ENCODE results near the gene TMEM74B.
"Not testable (repeated sequence)": the region's sequence is repeated elsewhere in the genome, so short reads cannot be mapped to it uniquely, and the experiment has no call there.

TMEM74B gene

DNA sequence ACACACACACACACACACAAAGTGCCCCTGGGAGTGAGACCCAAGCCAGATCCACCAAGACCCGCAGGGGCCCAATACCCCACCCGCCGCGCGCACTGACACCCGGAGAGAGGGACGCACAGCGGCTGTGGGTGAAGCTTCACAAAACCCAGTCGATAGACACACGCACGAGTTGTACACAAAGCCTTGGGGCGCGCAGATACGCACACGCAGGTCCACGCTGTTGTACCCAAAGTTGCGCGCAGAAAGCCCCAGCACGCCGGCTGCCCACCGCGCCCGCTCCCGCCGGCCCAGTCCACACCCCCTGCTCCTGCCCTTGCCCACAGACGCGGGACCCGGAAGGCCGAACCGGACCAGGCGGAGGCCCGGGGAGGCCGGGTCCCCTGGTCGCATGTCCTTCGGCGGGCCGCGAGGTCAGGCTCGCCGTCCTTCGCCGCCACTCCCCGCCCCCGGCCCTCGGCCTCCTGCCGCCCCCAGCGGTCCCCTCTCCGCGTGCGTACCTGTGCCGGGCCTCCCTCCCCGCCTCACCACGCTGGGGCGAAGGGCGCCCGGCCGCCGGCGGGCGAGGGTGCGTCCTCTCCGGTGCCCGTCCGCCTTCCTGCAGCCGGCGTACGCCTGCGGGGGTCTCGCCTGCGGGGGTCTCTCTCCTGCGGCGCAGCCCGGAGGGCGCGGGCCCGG, at the start of gene TMEM74B:
TMEM74B (minus strand) TSS at position 344 of the 678 bp plus-strand sequence. CDS start 1,180 bp downstream, outside the sequence.
- peak; percentile 44 for DNase-seq

DNA sequence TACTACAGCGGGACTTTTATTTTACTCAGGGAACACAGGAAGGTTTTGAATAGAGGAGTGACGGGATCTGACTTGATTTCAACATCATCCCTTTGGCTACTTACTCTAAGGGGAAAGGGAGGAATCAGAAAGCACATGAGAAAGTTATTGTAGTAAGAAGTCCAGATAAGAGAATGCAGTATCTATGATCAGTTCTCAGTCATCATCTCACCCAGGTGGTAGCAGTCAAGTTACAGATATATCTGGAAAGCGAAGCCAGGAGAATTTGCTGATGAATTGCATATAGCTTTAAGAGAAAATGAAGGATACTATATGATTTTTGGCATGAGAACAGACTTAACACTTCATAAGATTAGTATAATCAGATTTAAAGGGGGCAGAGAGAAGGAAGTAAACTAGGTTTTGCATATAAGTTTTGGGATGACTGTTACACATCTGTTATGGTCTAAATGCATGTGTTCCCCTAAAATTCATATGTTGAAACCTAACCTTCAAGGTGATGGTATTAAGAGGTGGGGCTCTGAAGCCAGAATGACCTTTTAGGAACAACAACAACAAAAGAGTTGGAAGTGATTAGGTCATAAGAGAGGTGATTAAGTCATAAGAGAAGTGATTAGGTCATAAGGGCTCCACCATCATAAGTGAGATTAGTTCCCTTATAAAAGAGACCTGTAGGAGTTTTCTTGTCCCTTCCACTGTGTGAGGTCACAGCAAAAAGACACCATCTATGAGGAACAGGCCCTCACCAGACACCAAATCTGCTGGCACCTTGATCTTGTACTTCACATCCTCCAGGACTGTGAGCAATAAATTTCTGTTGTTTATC, 47.7 kb upstream of the TMEM74B start:
- no peak for DNase-seq

DNA sequence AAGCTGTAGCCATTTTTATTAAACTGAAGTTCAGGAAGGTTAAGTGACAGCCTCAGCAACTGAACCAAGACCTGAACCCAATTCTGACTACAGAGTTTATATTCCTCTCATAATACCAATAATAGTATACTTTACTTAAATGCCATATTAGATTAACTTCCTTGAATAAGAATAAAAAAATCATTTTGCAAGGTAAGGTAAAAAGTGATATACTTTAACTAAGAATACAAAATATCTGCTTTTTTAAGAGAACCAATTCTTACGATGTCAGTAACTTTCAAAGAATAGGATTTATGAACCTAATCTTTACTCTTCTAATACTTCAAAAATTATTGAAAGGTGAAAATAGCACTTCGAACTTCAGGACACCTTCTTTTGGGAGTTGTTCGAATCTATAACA, 44.8 kb upstream of the TMEM74B start:
- DNase-seq = no peak

DNA sequence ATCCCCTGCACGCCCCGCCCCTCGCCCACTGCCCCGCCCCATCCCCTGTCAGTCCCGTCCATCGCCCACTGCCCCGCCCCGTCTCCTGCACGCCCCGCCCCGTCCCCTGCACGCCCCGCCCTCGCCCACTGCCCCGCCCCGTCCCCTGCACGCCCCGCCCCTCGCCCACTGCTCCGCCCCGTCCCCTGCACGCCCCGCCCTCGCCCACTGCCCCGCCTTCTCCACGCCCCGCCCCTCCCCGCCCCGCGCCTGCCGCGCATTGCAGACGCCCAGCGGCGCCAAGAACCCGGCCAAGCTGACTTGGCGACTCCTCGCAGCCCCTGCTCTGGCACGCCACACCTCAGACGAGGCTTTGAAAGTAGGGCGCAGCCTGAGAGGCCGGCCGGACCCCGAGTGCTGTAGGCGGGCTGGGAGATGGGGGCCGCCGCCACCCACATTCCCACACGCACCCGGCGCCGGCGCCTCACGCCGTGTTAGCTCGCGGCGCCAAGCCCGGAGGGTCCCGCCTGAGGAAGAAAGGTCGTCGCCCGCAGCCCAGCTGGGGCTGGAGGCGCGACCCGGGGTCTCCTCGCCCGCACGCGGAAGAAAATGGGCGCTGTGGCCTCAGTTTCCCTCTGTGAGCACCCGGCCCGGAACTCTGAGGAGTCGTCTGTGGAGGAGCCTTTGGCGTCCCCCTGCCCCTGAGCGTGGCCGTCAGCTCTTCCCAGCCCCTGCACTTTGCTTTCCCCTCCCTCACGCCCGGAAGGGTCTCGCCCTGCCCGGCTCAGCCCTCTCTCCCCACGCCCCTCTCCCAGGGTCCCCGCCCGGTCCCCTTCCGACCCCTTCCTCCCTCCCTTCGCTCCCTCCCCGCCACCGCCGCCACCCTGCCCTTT, 41.2 kb upstream of the TMEM74B start, which contains the start of gene RAD21L1:
RAD21L1 (plus strand) TSS at position 262 of the 872 bp plus-strand sequence. CDS start 2,410 bp downstream, outside the sequence.
- peak; percentile 85 for DNase-seq

DNA sequence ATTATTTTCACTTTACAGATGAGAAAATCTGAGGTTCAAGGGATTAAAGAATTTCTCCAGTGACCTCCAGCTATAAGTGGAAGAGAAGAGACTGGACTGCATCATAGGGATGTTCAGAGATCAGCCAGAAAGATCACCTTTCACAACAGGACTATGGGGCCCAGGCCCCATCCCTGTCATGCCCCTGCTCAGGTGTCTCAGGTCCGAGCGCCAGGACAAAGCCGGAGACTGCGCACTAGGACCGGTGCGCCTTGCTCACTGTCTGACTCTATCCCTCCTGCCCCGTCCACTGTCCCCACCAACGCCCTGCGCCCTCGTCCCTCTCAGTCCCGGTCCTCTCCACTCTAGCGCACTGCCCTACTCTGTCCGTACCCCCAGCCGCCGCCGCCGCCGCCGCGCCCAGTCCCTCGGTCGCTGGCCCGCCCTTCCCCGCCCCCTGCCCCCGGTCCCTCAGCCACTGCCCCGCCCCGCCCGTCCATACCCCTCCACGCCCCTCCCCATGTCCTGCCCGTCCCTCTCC, 40.5 kb upstream of the TMEM74B start:
- peak; percentile 92 for DNase-seq

DNA sequence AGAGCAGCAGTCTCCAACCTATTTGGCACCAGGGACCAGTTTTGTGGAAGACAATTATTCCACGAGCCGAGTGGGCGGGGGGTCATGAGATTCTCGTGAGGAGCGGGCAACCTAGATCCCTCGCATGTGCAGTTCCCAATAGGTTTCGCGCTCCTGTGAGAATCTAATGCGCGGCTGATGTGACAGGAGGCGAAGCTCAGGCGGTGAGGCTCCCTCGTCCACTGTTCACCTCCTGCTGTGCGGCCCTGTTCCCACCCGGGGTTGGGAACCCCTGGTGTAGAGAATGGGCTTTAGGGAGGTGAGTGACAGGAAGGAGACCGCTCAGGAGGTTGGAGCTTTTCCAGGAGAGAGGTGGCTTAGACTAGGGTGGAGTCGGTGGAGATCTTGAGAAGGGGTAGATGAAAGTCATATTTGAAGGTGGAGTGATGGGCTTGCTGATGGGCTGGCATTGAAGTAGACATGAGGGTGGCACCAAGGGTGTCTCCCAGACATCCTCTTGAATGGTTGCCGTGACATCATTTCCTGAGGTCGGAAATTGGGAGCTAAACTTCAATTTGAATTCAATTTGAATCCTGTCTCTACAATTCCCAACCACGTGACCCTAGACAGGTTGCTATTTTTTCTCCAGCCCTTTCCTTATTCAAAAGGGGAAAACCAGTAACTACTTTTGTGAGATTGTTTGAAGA, 39.6 kb upstream of the TMEM74B start:
- DNase-seq = no peak

DNA sequence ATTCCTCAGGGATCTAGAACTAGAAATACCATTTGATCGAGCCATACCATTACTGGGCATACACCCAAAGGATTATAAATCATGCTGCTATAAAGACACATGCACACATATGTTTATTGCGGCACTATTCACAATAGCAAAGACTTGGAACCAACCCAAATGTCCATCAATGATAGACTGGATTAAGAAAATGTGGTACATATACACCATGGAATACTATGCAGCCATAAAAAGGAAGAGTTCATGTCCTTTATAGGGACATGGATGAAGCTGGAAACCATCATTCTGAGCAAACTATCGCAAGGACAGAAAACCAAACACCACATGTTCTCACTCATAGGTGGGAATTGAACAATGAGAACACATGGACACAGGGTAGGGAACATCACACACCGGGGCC, 38.0 kb upstream of the TMEM74B start:
- DNase-seq = not testable (repeated sequence)

DNA sequence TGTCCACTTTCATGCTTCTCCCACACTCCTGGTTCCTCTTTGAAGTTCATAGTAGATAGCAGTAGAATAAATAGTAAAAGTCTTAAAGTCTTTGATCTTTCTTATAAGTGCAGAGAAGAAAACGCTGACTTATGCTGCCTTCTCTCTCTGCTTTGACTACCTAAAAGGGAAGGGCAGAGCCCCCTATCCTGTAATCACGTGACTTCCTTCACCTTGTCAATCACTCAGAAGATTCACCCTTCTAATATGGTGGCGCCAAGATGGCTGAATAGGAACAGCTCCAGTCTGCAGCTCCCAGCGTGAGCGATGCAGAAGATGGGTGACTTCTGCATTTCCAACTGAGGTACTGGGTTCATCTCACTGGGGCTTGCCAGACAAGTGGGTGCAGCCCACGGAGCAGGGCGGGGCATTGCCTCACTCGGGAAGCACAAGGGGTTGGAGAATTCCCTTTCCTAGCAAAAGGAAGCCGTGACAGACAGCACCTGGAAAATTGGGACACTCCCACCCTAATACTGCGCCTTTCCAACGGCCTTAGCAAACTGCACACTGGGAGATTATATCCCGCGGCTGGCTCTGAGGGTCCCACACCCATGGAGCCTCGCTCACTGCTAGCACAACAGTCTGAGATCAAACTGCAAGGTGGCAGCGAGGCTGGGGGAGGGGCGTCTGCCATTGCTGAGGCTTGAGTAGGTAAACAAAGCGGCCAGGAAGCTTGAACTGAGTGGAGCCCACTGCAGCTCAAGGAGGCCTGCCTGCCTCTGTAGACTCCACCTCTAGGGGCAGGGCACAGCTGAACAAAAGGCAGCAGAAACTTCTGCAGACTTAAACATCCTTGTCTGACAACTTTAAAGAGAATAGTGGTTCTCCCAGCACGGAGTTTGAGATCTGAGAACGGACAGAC, 32.0 kb upstream of the TMEM74B start:
- DNase-seq = not testable (repeated sequence)

DNA sequence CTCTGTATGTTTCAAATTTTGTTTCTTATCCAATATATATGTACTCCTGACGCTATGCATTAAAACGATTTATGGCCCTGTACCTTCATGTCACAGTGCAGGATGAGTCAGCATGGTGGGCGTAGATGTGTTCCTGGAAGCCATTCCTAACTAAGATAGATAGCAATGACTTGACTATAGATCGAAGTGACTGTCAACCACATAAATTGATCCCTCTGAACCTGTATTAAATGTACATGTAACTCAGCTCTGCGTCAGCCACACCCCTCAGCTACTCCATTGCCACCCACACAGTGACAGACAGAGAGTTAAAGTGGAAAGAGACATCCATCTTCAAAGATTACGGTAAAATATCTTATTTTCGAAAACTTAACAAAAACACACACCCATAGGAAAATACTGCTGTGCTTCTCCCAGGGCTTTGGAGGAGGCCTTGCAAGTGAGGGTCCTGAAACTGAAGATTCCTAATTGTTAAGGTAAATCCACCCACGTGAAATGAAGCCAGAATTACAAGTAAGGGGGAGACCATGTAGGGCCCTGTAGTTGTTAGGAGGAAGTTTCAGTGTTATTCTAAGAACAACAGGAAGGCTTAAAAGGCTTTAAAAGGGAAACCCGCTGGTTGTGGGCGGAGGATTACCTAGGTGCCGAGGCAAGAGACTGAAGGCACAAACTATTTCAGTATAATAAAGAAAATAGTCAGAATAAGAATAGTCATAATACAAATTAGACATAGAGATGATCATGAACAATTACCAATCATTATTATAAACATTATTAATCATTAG, 30.8 kb upstream of the TMEM74B start:
- DNase-seq = no peak

DNA sequence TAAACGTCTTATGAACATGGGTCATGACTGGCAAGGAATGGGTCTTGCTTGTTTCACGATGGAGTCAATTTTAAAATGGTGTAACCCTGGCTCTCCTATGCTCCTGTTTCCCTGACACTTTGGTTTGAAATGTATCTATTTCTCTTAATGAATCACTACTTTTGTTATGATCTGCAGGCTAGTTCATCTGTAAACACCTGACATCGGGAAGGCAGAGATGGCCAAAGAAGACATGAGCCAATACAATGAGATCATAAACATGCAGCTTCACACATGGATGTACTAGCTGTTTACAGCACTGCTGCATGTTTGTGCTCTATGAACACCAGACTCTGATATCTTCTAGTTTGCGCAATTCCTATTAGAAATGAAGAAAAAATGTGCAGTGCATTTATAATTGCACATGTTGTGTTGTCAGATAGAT, 30.1 kb upstream of the TMEM74B start:
- DNase-seq = no peak

DNA sequence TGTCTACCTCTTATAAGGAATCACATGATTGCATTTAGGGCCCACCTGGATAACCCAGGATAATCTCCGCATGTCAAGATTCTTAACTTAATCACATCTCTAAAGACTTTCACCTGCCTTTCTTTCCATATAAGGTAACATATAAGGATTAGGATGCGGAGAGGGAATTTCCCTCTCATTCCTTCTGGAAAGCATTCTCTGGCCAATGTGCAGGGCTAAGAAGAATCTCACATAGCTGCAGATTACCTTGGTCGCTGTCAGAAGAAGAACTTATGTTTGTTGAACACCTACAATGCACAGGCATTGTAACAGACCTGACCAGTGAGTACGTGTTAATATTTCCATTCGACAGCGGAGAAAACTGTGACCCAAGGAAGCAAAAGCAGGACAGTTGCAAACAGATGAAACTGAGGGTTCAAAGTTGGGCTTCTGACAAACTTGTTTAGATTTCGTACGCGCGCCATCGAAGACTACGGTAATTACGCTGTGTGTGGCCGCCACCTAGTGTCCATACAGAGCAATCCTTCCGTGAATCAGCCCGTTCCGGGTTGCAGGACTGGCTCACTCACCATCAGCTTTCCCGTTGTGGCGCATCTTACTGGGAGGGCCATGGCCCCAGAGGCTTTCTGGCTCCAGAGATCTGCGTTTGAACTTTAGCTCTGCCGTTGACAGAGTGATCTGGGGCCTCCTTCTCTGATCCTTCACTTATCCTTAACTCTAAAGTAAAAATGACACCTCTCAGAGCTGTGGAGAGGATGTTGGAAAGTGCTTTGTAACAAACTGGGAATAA, 28.0 kb upstream of the TMEM74B start:
- peak; percentile 68 for DNase-seq

DNA sequence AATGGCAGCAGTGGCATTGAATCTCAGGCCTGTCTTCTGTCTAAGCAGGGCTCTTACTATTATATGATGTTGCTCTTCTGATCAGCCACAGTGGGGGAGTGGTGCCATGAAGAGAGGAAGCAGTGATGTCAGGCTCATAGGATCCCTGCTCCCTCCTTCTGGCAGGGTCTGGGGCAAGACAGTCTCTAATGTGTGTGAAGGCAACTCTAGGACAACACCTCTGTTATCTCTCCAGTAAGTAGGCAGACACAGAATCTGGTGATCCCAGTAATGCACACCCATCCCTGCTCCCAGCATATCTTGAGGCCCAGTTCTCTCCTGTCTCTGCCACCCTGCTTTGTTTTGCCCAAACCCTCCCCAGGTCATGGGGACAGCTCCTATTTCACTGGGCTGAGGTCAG, 27.2 kb upstream of the TMEM74B start:
- no peak for DNase-seq

DNA sequence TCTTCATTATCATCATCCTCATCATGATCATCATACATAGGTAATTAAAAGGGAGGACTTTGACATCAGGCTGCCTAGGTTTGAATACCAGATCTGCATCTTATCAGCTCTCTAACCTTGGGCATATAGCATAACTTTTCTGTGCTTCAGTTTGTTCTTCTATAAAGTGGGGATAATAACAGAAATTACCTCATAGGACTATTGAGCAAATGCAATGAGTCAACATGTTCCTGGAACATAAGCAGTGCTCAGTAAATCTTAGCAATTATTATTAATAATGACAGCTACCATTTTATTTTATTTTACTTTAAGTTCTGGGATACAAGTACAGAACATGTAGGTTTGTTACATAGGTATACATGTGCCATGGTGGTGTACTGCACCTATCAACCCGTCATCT, 25.7 kb upstream of the TMEM74B start:
- DNase-seq = no peak

DNA sequence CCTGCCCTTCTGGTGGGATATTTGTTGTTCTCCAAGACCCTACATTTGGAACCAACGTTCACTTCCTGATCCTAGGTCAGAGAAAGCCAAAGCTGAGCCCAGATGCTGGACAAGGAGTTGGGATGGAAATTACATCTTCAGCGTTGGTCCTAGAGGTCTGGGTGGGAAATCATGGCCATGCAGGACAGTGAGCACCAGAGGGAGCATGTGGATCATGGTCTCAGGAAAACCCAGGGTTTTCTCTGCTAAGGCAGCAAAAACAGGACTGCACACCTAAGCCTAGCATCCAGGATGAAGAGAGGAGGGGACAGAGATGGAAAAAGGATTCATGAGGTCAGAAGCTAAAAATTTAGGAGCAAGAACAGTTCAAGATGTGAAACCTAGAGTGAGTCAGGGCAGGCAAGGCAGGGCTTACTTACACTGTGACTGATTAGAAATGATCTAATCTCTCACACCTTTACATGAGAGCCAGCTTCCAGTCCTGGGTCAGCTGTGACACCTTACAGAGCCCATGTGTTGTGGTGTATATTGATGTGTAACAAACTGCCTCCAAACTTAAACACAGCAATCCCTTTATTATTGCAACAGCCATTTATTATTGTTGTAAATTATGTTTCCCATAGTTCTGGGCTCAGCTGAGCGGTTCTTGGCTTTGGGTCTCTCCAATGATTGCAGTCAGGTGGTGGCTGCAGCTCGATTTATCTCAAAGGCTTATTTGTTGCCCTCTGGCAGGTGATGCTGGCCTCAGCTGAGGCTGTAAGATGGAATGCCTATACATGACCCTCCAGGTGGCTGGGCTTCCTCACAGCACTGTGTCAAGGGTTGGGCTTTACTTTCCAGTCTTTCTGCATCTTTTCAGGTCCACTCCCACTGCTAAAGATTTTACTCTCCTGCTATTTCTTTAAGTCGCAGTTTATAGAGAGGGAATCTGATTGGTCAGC, 24.9 kb upstream of the TMEM74B start:
- no peak for DNase-seq

DNA sequence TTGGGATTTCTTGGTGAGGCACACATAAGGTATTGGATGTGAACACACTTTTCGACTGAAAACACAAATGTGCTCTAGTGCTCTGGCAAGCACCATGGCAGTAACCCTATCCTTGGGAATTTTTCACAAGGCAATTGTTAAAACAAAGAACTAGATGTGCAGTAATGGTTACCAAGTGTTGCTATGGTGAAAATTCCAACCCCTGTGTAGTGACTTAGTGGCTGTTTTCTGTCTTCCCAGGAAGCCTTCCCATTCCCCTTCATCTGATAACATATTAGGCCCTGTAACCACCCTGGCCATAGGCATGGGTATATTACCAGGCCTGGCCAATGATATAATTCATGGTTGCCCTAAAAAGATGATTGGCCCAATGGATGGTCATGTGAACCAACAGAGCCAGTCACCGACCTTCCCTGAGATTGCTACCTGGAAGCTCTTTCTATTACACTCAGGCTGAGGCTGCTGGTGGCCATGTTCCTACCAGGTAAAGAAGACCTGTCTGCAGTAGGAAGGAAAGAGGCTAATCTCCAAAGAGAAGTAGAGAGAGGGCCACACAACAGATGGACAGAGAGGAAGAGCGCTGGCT, 22.6 kb upstream of the TMEM74B start:
- DNase-seq = no peak

DNA sequence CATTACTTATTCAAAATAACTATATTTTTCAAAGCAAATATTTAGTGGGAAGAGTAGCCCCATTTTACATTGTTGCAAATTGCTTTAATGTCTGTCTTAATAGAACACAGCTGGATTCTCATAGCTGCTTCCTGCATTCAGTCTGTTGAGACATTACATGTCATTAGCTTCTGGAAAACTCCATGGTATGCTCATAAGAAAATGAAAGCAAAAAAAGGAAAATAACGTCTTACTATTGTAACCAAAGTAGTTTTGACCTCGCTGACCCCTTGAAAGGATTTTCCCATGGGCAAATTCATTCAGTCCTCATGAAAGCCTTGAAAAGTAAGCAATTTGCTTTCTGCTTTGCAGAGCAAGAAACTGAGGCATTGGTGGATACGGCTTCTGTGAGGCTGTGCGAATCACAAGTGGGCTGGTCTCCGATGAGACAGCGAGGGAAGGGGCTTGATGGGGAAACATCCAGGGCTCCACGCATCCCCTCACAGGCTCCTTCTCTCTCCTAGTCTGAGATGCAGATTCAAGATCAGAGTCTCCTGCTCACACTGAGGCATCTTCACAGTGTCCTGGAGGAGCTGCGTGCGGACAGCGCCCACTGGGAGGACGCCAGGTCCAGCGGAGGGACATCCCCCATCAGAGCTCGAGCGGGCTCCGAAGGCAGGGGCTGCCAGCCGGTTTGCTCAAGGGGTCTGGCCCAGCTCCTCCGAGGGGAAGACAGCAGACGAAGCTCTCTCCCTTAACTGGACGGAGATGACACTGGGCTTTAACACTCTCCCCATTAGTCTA, 21.8 kb upstream of the TMEM74B start:
- no peak for DNase-seq

DNA sequence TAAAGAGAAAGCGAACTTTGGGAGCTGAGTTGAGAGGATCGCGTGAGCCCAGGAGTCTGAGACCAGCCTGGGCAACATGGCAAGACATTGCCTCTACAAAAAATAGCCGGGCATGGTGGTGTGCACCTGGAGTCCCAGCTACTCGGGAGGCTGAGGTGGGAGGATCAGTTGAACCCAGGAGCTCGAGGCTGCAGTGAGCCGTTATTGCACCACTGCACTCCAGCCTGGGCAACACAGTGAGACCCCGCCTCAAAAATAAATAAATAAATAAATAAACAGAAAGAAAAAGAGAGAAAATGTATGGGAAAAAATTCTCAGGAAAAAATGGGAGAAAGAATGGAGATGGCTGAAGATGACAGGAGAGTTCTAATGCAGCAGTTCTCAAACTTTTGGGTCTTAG, 21.0 kb upstream of the TMEM74B start:
- DNase-seq = no peak

Data from NCI-H146 (cell line).